KMS-11 (cell line): Measurements from ENCODE around the gene SIVA1.

Source experiments
- H2AFZ ChIP-seq: fragments of 200-600 bp; sonication (generic); 2 replicates; pipeline ENCODE4 v1.6.1; 2016; ENCODE audit warnings: antibody characterized with exemption, mixed run types, low read depth
- H3K27ac ChIP-seq: fragments of 200-600 bp; sonication (generic); 2 replicates; pipeline ENCODE4 v1.6.1; 2016; ENCODE audit warnings: mild to moderate bottlenecking, mixed run types
- H3K27me3 ChIP-seq: fragments of 200-600 bp; sonication (generic); 2 replicates; pipeline ENCODE4 v1.6.1; 2017; ENCODE audit warnings: mild to moderate bottlenecking, low read depth, mixed run types, moderate library complexity; ENCODE audit not compliant: insufficient read depth
- H3K36me3 ChIP-seq: fragments of 200-600 bp; sonication (generic); 2 replicates; pipeline ENCODE4 v1.6.1; 2017; ENCODE audit warnings: mild to moderate bottlenecking, mixed run types; ENCODE audit not compliant: insufficient read depth
- H3K4me1 ChIP-seq: fragments of 200-600 bp; sonication (generic); 2 replicates; pipeline ENCODE4 v1.6.1; 2016; ENCODE audit warnings: mild to moderate bottlenecking, low read depth, mixed run types; ENCODE audit not compliant: poor library complexity, severe bottlenecking
- H3K4me2 ChIP-seq: fragments of 200-600 bp; sonication (generic); 2 replicates; pipeline ENCODE4 v1.7.0; 2016; ENCODE audit warnings: mild to moderate bottlenecking, mixed run types
- H3K4me3 ChIP-seq: fragments of 200-600 bp; sonication (generic); IDR thresholded peaks from 2 replicates; pipeline ENCODE4 v1.6.1; 2017; ENCODE audit warnings: low read depth, low read length, mixed read lengths; ENCODE audit not compliant: insufficient read depth
- H3K79me2 ChIP-seq: fragments of 200-600 bp; sonication (generic); 2 replicates; pipeline ENCODE4 v1.6.1; 2016; ENCODE audit warnings: low read depth, mixed run types; ENCODE audit not compliant: insufficient read depth
- H3K9ac ChIP-seq: fragments of 200-600 bp; sonication (generic); 2 replicates; pipeline ENCODE4 v1.6.1; 2016; ENCODE audit warnings: mild to moderate bottlenecking, mixed run types
- H4K20me1 ChIP-seq: fragments of 200-600 bp; sonication (generic); 2 replicates; pipeline ENCODE4 v1.6.1; 2016; ENCODE audit warnings: mild to moderate bottlenecking, mixed run types; ENCODE audit not compliant: insufficient read depth
- CTCF ChIP-seq: fragments of 200-600 bp; sonication (generic); conservative IDR thresholded peaks from 2 replicates; pipeline ENCODE4 v1.6.1; 2017; ENCODE audit warnings: low read depth, mild to moderate bottlenecking, antibody characterized with exemption, low read length, moderate library complexity, mixed read lengths

Gene SIVA1

GRCh38 chr14:104767634-104767918 lies 14.6 kb downstream of the SIVA1 start:
- Histone ChIP-seq H3K4me2 (no peak overlapping the region), H3K27ac (no peak overlapping the region), H3K79me2 (no peaks in the 10 kb centered on the region), H3K9ac (no peak overlapping the region), H3K4me3 (no peak overlapping the region), H3K36me3 (no peaks in the 10 kb centered on the region), H2AFZ (no peak overlapping the region), H4K20me1 (no peaks in the 10 kb centered on the region), H3K27me3 (no peaks in the 10 kb centered on the region), H3K4me1 (no peaks in the 10 kb centered on the region)
- no peak for TF ChIP-seq CTCF

GRCh38 chr14:104768437-104769323 lies 15.7 kb downstream of the SIVA1 start:
- Histone ChIP-seq H3K4me1 (no peaks in the 10 kb centered on the region), H3K27me3 (no peaks in the 10 kb centered on the region), H2AFZ (no peak overlapping the region), H4K20me1 (no peaks in the 10 kb centered on the region), H3K27ac (no peak overlapping the region), H3K79me2 (no peaks in the 10 kb centered on the region), H3K9ac (no peak overlapping the region), H3K36me3 (no peaks in the 10 kb centered on the region), H3K4me3 (no peak overlapping the region), H3K4me2 (no peak overlapping the region)
- TF ChIP-seq CTCF, result peak; percentile 58

GRCh38 chr14:104769324-104770071 lies 16.6 kb downstream of the SIVA1 start:
- H3K9ac ChIP-seq, result no peak overlapping the region

GRCh38 chr14:104770072-104770579 lies 17.2 kb downstream of the SIVA1 start:
- no peak overlapping the region for H2AFZ ChIP-seq
- no peak overlapping the region for H3K4me2 ChIP-seq
- no peaks in the 10 kb centered on the region for H3K4me1 ChIP-seq
- H3K27me3 ChIP-seq, result no peaks in the 10 kb centered on the region
- H3K27ac ChIP-seq, result no peak overlapping the region
- H4K20me1 ChIP-seq, result no peaks in the 10 kb centered on the region
- TF ChIP-seq CTCF, result no peak
- no peak overlapping the region for H3K9ac ChIP-seq
- H3K79me2 ChIP-seq, result no peaks in the 10 kb centered on the region
- no peak overlapping the region for H3K4me3 ChIP-seq
- no peaks in the 10 kb centered on the region for H3K36me3 ChIP-seq

More at GRCh38 chr14:104769324-104770071, 16.6 kb downstream of the SIVA1 start:
- no peak overlapping the region for H3K4me3 ChIP-seq
- H2AFZ ChIP-seq, result no peak overlapping the region
- H3K4me1 ChIP-seq, result no peaks in the 10 kb centered on the region
- H3K4me2 ChIP-seq, result no peak overlapping the region
- no peak overlapping the region for H3K27ac ChIP-seq
- no peaks in the 10 kb centered on the region for H4K20me1 ChIP-seq
- H3K36me3 ChIP-seq, result no peaks in the 10 kb centered on the region
- H3K27me3 ChIP-seq, result no peaks in the 10 kb centered on the region
- no peak for TF ChIP-seq CTCF
- H3K79me2 ChIP-seq, result no peaks in the 10 kb centered on the region
